GM23248 (cell line): ENCODE data around the gene DGKI.

Experiments used
- EZH2 ChIP-seq: fragments of 200-600 bp; sonication (generic); IDR thresholded peaks from 2 replicates; pipeline ENCODE4 v1.6.1; 2018; ENCODE audit warnings: antibody characterized with exemption, mild to moderate bottlenecking; ENCODE audit not compliant: insufficient read depth, poor library complexity, severe bottlenecking
- EZH2phosphoT487 ChIP-seq: fragments of 200-600 bp; sonication (generic); IDR thresholded peaks from 2 replicates; pipeline ENCODE4 v1.6.1; 2018; ENCODE audit warnings: antibody characterized with exemption, moderate library complexity, mild to moderate bottlenecking, low read depth; ENCODE audit not compliant: insufficient read depth

DNA sequence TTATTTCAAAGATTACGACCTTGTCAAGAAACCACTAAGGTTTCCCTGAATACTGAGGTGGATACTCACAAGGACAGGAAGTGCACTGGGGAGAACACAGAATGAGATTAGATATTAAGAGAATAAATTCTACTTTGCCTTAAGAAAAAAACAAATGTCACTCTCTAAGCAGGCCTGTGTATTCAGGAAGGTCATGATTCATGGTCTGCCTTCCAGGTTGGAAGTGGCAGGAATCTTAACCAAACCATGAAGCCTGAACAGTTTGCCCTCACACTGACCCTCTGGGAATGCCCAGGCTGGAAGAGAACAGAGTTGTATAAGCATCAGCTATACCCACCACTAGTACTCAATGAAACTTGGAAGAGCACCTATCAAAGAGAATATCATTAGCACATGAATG, 227.6 kb downstream of the DGKI start:
- no peak for TF ChIP-seq EZH2
- no peak for TF ChIP-seq EZH2phosphoT487
